NCI-H2107 treated with DMSO at 0.1 percent for 48 hours (cell line): ENCODE data around the gene GLT1D1.

ENCODE experiments used
- DNase-seq: peaks from one replicate; lab custom pipeline; 2025; ENCODE audit not compliant: unreplicated experiment; lab: John Stamatoyannopoulos, UW

Gene GLT1D1

GRCh38 chr12:128961308-128961902, 108.1 kb downstream of the GLT1D1 start:
- DNase-seq, result no peak

DNA sequence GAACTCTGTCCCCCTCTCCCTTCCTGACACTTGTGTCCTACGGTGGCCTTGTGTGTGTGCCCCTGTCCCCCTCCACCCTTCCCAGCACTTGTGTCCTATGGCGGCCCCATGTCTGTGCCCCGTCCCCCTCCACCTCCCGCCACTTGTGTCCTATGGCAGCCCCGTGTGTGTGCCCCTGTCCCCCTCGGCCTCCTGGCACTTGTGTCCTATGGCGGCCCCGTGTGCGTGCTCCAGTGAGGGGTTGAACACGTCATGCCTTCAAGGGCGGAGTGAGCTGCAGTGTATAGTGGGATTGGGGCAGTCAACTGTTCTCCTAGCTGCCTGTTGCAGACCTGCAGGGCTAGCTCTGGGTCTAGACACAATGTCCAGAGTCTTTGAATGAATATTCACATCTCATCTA, 108.7 kb downstream of the GLT1D1 start:
- no peak for DNase-seq

DNA sequence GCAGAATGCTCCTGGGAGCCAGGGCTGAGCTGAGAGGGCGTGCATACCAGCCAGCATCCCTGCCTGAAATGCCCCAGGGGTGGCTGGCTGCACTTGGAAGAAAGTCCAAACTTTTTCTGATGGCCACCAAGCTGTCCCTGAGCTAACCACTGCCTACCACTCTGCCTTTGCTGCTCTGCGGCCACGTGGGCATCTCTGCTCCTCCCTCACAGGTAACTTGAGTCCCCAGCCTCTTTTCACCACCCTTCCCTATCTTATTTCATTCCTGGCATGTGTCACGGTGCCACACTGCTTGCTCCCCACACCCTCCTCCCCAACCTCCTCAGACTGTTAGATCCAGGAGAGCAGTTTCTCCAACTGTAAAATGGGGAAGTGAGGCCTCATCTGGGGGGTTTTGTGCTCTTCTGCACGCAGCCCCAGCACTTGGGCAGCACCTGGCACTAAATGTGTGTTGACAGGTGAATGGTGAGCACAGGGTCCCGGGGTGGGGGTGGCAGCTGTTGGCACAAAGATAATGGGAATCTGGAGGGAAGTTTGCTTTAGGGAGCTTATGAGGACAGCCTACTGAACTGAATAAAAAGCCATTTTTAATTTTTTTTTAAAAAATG, 113.0 kb downstream of the GLT1D1 start:
- peak; percentile 96 for DNase-seq

DNA sequence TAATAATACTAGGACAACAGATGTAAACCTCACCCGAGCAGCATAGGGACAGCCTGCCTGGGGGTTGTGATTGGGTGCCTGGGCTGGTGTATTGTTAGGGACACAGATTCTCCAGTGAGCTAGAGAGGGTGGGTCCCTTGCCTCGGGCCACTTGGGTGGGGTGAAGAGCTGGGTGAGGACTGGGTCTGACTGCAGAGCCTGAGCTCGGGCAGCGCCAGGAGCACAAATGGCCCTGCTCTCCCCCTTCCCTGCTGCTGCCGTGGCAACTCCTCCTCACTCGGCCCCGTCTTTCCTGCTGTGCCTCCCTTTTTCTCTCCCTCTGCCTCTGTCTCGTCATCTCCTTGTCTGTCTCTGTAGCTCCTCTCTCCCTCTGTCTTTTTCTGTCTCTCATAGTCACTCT, 115.4 kb downstream of the GLT1D1 start:
- DNase-seq, result peak; percentile 64

DNA sequence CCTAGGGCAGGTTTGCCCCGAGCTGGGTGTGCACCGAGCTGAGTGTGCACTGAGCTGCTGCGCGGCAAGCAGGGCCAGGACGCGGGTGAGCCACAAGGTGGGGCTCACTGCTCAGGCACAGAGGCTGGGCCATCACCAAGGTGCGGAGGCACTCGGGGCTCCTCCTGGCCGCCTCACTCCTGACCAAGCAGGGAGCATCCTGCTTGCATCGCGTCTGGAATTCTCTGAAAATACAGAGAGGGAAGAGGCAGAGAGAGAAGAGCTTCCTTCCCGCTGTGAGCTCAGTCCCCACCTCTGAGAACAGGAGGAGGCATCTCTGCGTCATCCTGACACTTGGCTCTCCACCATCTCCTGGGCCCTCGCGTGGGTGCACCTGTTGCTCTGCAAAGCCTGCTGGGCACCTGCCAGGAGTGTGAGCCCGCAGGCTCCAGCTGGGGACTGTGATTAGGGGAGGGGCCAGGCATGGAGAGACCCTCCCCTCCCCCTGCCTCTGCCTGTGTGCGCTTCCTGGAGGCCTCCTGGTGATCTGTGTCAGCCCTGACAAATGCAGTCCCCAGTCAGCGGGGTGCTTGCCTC, 116.3 kb downstream of the GLT1D1 start:
- DNase-seq, result peak; percentile 97

DNA sequence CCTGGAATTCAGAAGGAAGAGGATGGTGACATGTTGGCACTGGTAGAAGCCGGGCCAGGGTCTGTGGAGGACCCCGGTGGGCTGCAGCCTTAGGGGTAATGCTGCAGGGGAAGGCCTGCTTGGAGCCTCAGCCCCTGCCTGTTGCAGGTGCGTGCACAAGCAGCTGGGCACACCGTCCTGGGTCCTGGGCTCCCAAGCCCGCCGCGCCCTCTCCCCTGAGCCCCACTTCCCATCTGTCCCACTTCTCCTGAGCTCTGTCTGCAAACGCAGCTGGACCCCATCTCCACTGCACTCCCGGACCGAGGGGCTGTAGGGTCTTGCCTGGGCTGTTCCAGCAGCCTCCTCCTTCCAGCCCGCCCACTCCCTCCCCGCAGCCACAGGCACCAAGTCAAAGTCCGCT, 116.8 kb downstream of the GLT1D1 start:
- DNase-seq, result no peak

- peak; percentile 94 for DNase-seq
Observed at GRCh38 chr12:128970941-128971340, 117.7 kb downstream of the GLT1D1 start.

DNA sequence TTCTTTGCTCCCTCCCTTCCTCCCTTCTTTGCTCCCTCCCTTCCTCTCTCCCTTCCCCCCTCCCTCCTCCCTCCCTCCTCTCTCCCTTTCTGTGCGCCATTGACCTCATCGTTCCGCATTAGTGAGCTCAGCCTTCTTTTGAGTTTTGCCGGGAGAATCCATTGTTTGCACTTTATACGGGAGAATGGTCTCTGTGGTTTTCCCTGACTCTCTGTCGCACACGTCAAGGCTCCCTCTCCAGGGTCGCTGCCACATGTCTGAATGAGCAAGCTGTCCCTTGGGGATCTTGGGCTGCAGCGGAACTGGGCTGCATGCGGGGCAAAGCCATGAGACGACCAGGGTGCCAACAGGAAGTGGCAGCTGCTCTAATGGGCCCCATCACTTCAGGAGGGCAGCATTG, 118.5 kb downstream of the GLT1D1 start:
- DNase-seq, result peak; percentile 99

GRCh38 chr12:128973883-128974681, 120.8 kb downstream of the GLT1D1 start:
- no peak for DNase-seq

- peak; percentile 72 for DNase-seq
Observed at GRCh38 chr12:128974881-128975280, 121.6 kb downstream of the GLT1D1 start.

GRCh38 chr12:128976120-128976738, 123.0 kb downstream of the GLT1D1 start:
- DNase-seq, result no peak

DNA sequence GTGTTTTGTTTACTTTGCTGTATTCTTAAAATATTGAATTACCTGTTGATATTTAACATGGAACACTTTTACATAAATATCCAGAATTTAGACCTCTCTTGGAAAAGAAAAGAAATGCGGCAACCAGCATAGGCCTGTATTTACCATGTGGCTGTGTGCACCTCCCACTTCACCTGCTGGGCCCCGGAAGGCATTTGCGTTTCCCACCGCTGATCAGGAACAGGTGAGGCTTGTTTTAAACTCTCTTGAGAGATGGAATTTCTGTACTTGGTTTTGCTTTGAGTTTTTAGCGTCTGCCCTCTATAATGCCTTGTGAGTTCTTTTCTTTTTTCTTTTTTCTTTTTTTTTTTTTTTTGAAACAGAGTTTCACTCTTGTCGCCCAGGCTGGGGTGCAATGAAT, 124.2 kb downstream of the GLT1D1 start:
- DNase-seq, result peak; percentile 53

- peak; percentile 29 for DNase-seq
Observed at GRCh38 chr12:128978067-128978466, 124.8 kb downstream of the GLT1D1 start.

DNA sequence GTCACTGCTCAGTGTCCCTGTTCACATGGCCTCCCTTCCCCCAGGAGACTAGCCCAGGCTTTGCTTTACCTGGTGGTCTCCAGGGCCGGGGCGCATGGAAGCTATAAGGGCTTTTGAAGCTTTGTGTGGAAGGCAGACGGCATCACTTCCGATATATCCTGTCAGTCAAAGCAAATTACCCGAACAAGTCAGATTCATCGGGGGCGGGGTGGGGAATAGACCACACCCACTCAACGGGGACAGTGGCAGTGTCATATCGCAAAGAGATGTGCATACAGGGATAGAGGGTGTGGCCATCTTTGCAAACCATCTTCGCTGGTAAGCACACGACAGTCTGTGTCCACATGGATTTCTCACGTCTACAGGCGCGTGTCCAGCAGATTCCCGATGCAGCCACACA, 127.3 kb downstream of the GLT1D1 start:
- DNase-seq, result no peak

- no peak for DNase-seq
Observed at GRCh38 chr12:128981971-128982533, 128.8 kb downstream of the GLT1D1 start.

- DNase-seq, result no peak
Observed at GRCh38 chr12:128982933-128983332, 129.7 kb downstream of the GLT1D1 start.

- no peak for DNase-seq
Observed at GRCh38 chr12:128983371-128983770, 130.1 kb downstream of the GLT1D1 start.

- DNase-seq, result no peak
Observed at GRCh38 chr12:128986957-128987356, 133.7 kb downstream of the GLT1D1 start.

- DNase-seq, result no peak
Observed at GRCh38 chr12:128989287-128989686, 136.0 kb downstream of the GLT1D1 start.

GRCh38 chr12:128991716-128992115, 138.4 kb downstream of the GLT1D1 start:
- DNase-seq, result no peak

DNA sequence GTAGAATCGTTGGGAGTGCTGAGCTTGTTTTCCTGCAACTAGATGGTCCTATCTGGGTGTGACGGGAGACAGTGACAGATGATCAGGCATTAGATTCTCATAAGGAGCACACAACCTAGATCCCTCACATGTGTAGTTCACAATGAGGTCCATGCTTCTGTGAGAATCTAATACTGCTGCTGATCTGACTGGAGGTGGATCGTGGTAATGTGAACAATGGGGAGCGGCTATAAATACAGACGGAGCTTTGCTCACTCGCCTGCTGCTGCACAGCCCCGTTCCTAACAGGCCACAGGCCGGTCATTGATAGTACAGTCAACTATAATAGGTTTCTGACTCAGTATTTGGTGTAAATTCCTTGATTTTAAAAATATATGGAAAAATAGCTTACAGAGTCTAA, 138.8 kb downstream of the GLT1D1 start:
- DNase-seq, result no peak
